Ovary (tissue), 9 donors: Measurements from ENCODE around the gene TUBA4B. TPM values are rescaled to one million over a fixed set of nuclear protein-coding genes. Genes with fewer than 3 reads are reported as not detected.
A peak's percentile ranks its signal among the peaks of the same experiment; 100 is the strongest.
"Not testable (repeated sequence)": the region's sequence is repeated elsewhere in the genome, so short reads cannot be mapped to it uniquely, and the experiment has no call there.

ENCODE experiments used
- DNase-seq, 5 donors: peaks; one replicate each; pipeline ENCODE4 v3.0.0-alpha.2; 2019 to 2020
- H3K27ac ChIP-seq, 2 donors: fragments of 200-600 bp; one replicate each; pipeline versions ENCODE4 v1.5.1 to v1.8.0; 2019 to 2022
- H3K27me3 ChIP-seq: fragments of 200-600 bp; one replicate; pipeline ENCODE4 v1.8.0; 2022
- H3K36me3 ChIP-seq: fragments of 200-600 bp; sonication (generic); one replicate; pipeline ENCODE4 v1.5.1; 2019
- H3K4me1 ChIP-seq: one replicate; pipeline ENCODE4 v1.8.1; 2013; ENCODE audit warnings: mild to moderate bottlenecking, moderate library complexity; ENCODE audit not compliant: insufficient read depth
- H3K4me3 ChIP-seq: fragments of 200-600 bp; sonication (generic); one replicate; pipeline ENCODE4 v1.5.1; 2017
- H3K9me3 ChIP-seq, 2 donors: fragments of 200-600 bp in 1 of 2; sonication (generic) in 1 of 2; one replicate each; pipeline versions ENCODE4 v1.5.1 to v1.8.1; 2013 to 2019; ENCODE audit warnings: mild to moderate bottlenecking in 1 of 2, moderate library complexity in 1 of 2
- EP300 ChIP-seq: sonication (generic); formaldehyde crosslinking; IDR thresholded peaks from one replicate; pipeline ENCODE4 v1.6.1; 2017; ENCODE audit warnings: antibody characterized with exemption
- POLR2A ChIP-seq: fragments of 450-650 bp; IDR thresholded peaks from one replicate; pipeline ENCODE4 v1.6.1; 2017; ENCODE audit warnings: antibody characterized with exemption, mild to moderate bottlenecking, moderate library complexity
- WGBS, 3 donors: extraction: QIAGEN DNeasy Blood & Tissue Kit in 1 of 3; methylation state at CpG; one replicate each; pipeline versions ENCODE4 v1.1.5 to v1.1.7; 2013 to 2017; 5-methylcytosine and 5-hydroxymethylcytosine counted together
- intact Hi-C, 4 donors: fragments of 100-400 bp; cut with DNase I; formaldehyde crosslinking; loops; one replicate each; pipeline versions ENCODE4 v1.11.0 to v1.15.1; 2022 to 2023
- polyA plus RNA-seq, 2 donors: library from polyadenylated mRNA; stranded (reverse); fragments of 200-250 nt in 1 of 2; fragments of 350-450 nt in 1 of 2; fragmentation: Illumina TruSeq in 1 of 2; extraction: RNeasy Lipid Tissue Mini Kit (QIAGEN cat#74804) in 1 of 2; gene quantifications; one replicate each; pipeline ENCODE4 v1.2.3, GENCODE V29; 2013 to 2014
- total RNA-seq, 7 donors: library from RNA; depleted of rRNA in 2 of 7; stranded (reverse); fragments of >200 nt in 2 of 7; fragmentation: NEBNext Ultra II Directional in 3 of 7; extraction: Animal tissue kit (Norgen Biotek cat#: 25700) in 3 of 7; gene quantifications; one replicate each; pipeline versions ENCODE4 v1.1.0 to v1.2.4, GENCODE V29; 2016 to 2023
- TF ChIP-seq, protein P1 (sequence below), 3 donors: fragments of 450-650 bp in 2 of 3; fragments of 200-600 bp in 1 of 3; IDR thresholded peaks; one replicate each; pipeline versions ENCODE4 v1.5.1 to v1.8.0; 2016 to 2022; ENCODE audit warnings: antibody characterized with exemption in 3 of 3, mild to moderate bottlenecking in 1 of 3
- donor health status: DM: no; HTN: no; CAD: no; lungs with moderate emphysema.
- donor health status: DM: no; HTN: no; CAD: no.
- donor health status: Bipolar disorder and iron deficiency.
- donor health status: DM: yes; HTN: yes; CAD: no.
- donor health status: DM: no; HTN: no; CAD: no.
- donor health status: DM: yes; HTN: yes; CAD: no.

The TUBA4B gene
- total and polyA plus RNA-seq, 9 donors: 0.18 to 13.2 (median 0.35) TPM; not detected in 2

DNA sequence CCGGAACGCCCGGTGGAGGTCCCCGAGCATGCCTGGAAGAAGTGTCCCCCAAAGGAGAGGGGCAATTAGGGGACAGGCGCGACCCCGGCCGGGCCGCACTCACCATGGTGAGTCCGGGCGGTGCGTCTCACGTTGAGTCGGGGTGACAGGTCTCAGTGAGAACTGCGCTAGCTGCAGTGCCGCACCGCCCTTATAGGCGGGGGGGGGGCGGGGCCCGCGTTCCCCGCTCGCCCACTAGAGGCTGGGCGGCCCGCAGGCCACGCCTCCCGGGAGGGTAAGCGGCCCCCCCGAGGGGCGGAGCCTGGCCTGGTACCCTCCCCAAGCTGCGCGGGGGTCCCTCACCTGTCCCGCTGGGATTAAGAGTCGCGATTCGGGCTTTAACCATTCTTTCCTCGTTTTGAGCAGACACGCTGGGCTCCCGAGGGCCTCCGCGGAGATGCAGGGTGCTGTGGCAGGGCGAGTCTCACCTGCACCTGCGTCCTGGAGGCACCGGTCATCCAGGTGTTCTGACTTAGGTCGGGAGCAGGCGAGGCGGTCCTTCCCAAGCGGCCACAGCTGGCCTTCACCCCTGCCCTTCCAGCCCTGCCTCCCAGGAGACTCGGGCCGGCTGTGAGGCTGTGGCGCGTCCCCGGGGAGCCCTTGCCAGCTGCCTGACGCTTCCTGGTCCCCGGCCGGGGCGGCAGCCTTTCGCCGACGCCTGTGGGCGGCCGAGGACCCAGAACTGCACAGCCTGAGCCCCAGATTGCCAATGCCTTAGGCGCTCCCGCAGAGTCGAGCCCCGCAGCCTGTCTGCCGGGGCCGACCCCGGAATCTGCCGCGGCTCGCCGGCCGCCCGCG is 928 bp downstream of the TUBA4B start, which contains the start of gene TUBA4A:
TSS of gene TUBA4A (minus strand) at position 166 of the 837 bp plus-strand sequence. CDS start at position 106, 60 bp downstream.
- no peaks in the 10 kb centered on the region for H3K27me3 ChIP-seq
- peak within 1 kb of the TSS; percentile 57 for H3K4me3 ChIP-seq
- peak; percentile 76 to 89 (median 82) for DNase-seq
- no peaks in the 10 kb centered on the region for H3K9me3 ChIP-seq
- H3K4me1 ChIP-seq: peaks cover 23% of the 10 kb centered on the region
- peak; percentile 89 for TF ChIP-seq POLR2A
- TF ChIP-seq EP300: no peak
- TF ChIP-seq, protein P1, sequence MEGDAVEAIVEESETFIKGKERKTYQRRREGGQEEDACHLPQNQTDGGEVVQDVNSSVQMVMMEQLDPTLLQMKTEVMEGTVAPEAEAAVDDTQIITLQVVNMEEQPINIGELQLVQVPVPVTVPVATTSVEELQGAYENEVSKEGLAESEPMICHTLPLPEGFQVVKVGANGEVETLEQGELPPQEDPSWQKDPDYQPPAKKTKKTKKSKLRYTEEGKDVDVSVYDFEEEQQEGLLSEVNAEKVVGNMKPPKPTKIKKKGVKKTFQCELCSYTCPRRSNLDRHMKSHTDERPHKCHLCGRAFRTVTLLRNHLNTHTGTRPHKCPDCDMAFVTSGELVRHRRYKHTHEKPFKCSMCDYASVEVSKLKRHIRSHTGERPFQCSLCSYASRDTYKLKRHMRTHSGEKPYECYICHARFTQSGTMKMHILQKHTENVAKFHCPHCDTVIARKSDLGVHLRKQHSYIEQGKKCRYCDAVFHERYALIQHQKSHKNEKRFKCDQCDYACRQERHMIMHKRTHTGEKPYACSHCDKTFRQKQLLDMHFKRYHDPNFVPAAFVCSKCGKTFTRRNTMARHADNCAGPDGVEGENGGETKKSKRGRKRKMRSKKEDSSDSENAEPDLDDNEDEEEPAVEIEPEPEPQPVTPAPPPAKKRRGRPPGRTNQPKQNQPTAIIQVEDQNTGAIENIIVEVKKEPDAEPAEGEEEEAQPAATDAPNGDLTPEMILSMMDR (IDR thresholded peaks at IDR 0.05): peak in 2 of 3 donors; percentile 31
- H3K27ac ChIP-seq: peak within 1 kb of the TSS; percentile 24 to 46
- intact Hi-C loops: no loop called here
- WGBS, 3 donors: 0 to 1% (median 1%) methylated on average over 55 to 76 of the region's 76 CpGs
- no peaks in the 10 kb centered on the region for H3K36me3 ChIP-seq

DNA sequence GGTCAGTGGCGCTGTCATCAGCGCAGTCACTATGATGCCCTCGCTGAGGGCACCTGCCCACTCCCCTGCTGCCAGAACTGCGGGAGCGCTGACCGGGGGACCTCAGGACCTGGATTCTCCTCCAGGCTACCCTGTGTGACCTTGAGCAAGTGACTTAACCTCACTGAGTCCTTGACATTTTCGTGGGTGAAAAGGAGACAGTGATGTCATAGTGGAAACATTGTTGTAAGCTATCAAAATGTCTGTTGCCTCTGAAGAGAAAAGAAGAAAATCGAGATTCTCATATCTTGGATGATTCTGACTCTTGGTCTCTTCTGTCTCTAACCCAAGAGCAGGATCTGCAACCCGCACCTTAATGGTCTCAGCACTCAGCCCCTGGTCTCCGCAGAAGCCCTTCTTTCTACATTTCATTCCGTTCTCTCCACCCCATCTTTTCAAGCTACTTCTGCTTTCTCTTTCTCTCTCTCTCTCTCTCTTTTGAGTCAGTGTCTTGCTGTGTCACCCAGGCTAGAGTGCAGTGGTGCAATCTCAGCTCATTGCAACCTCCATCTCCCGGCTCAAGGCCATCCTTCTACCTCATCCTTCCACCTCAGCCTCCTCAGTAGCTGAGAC is 1.7 kb downstream of the TUBA4B start:
- peak overlapping the region; percentile 57 for H3K4me3 ChIP-seq
- H3K27ac ChIP-seq: peak overlapping the region; percentile 24 to 31
- H3K4me1 ChIP-seq: peaks cover 17% of the 10 kb centered on the region
- intact Hi-C loops: no loop called here
- no peaks in the 10 kb centered on the region for H3K36me3 ChIP-seq
- TF ChIP-seq EP300: no peak
- TF ChIP-seq, protein P1 (IDR thresholded peaks at IDR 0.05): no peak
- no peak for TF ChIP-seq POLR2A
- DNase-seq: peak in 1 of 5 donors; percentile 39
- no peaks in the 10 kb centered on the region for H3K27me3 ChIP-seq
- WGBS, 3 donors: 10 to 17% (median 14%) methylated on average over 11 to 12 of the region's 12 CpGs
- H3K9me3 ChIP-seq: no peaks in the 10 kb centered on the region

DNA sequence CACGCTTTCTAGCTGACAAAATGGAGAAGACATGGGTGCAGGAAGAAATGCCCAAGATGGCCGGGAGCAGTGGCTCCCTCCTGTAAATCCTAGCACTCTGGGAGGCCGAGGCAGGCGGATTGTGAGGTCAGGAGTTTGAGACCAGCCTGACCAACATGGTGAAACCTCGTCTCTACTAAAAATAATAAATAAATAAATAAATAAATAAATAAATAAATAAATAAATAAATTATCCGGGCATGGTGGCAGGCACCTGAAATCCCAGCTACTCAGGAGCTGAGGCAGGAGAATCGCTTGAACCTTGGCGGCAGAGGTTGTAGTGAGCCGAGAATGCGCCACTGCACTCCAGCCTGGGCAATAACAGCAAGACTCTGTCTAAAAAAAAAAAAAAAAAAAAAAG is 5.9 kb downstream of the TUBA4B start:
- H3K27ac ChIP-seq, H3K4me3 ChIP-seq, H3K27me3 ChIP-seq, H3K36me3 ChIP-seq, DNase-seq, H3K9me3 ChIP-seq, H3K4me1 ChIP-seq, intact Hi-C loops: not testable (repeated sequence)
- WGBS, 3 donors: 75 to 80% (median 79%) methylated on average over 10 of the region's 10 CpGs

DNA sequence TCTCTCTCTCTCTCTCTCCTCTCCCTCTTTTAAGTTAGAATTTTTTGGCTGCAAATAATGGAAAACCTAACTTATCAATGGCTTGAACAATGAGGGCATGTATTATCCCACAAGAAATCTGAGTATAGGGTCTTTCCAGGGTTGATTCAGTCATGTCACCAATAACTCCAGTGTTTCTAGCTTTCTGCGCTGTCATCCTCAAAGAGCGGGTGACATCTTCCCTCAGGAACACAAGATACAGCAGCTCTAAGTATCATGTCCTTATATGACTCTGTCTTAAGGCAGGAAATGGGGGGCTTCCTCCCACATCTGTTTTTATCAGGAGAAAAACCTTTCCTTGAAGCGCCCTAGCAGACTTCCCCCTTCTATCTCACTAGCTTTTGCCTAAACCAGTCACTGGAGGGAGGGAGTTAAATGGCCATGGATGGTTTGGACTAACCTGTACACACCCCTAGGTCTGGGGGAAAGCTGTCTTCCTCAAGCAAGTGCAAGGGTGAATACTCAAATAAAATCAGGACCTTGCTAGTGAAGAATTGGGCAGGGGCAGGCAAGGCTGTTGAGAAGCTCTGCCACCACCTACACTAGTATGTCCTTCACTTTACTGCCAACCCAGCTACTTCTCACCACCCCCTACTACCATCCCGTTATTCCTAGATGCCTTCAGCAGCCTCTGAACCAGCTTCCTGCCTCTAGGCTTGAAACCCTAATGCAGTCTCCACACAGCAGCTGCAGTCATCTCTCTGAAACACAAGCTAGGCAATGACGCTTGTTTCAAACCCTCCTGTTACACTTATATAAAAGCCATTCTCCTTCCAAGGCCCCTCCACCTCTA is 8.2 kb downstream of the TUBA4B start:
- Histone ChIP-seq H3K9me3 (no peaks in the 10 kb centered on the region), H3K4me3 (no peak overlapping the region), H3K4me1 (no peaks in the 10 kb centered on the region), H3K27ac (no peak overlapping the region), H3K27me3 (no peaks in the 10 kb centered on the region), H3K36me3 (no peaks in the 10 kb centered on the region)
- TF ChIP-seq POLR2A (no peak), EP300 (no peak)
- TF ChIP-seq, protein P1 (IDR thresholded peaks at IDR 0.05): no peak
- 55 to 61% (median 55%) methylated on average over 5 of the region's 5 CpGs for WGBS, 3 donors
- DNase-seq: no peak
- intact Hi-C loops: no loop called here
